Measurements from ENCODE around the gene DPP10.

GRCh38 chr2:114864901-114865300, 422.5 kb downstream of the DPP10 start:
- no peak for TF ChIP-seq CTCF (conservative IDR thresholded peaks at IDR 0.05; ENCODE audit: low read length)
- no peak for TF ChIP-seq EZH2phosphoT487 (IDR thresholded peaks at IDR 0.05; ENCODE audit: borderline replicate concordance)
